ENCODE measurements around the gene ASPRV1.

- TF ChIP-seq, protein P1, sequence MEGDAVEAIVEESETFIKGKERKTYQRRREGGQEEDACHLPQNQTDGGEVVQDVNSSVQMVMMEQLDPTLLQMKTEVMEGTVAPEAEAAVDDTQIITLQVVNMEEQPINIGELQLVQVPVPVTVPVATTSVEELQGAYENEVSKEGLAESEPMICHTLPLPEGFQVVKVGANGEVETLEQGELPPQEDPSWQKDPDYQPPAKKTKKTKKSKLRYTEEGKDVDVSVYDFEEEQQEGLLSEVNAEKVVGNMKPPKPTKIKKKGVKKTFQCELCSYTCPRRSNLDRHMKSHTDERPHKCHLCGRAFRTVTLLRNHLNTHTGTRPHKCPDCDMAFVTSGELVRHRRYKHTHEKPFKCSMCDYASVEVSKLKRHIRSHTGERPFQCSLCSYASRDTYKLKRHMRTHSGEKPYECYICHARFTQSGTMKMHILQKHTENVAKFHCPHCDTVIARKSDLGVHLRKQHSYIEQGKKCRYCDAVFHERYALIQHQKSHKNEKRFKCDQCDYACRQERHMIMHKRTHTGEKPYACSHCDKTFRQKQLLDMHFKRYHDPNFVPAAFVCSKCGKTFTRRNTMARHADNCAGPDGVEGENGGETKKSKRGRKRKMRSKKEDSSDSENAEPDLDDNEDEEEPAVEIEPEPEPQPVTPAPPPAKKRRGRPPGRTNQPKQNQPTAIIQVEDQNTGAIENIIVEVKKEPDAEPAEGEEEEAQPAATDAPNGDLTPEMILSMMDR (IDR thresholded peaks at IDR 0.05): no peak
- TF ChIP-seq EP300 (IDR thresholded peaks at IDR 0.05): no peak
Measured at GRCh38 chr2:69965756-69966445, 4.5 kb upstream of the ASPRV1 start.
